PFSK-1 (cell line): ENCODE results near the gene FIGLA.

Experiments used
- FOXP2 ChIP-seq: optimal IDR thresholded peaks from 2 replicates; pipeline ENCODE3; 2011; ENCODE audit warnings: borderline replicate concordance, control low read depth, inconsistent platforms; ENCODE audit not compliant: insufficient read depth; ENCODE audit errors: extremely low read length, extremely low read depth
- POLR2AphosphoS5 ChIP-seq: IDR thresholded peaks from 2 replicates; pipeline ENCODE4 v1.6.1; 2012; ENCODE audit warnings: low read depth, mild to moderate bottlenecking, control low read depth, low read length, moderate library complexity
- SIN3A ChIP-seq: IDR thresholded peaks from 2 replicates; pipeline ENCODE4 v1.6.1; 2012; ENCODE audit warnings: mild to moderate bottlenecking, low read length, moderate library complexity, borderline replicate concordance; ENCODE audit not compliant: insufficient read depth
- TAF1 ChIP-seq: IDR thresholded peaks from 2 replicates; pipeline ENCODE4 v1.6.1; 2012; ENCODE audit warnings: low read length, control low read depth, borderline replicate concordance; ENCODE audit not compliant: insufficient read depth
- TF ChIP-seq, protein P1 (sequence below), 2 experiments: IDR thresholded peaks; 2 replicates each; pipeline versions ENCODE4 v1.6.1 to v1.8.0; 2011 to 2012; ENCODE audit warnings: low read depth in 2 of 2, low read length in 2 of 2, control low read depth in 1 of 2, inconsistent platforms in 1 of 2, mild to moderate bottlenecking in 1 of 2, moderate library complexity in 1 of 2; ENCODE audit not compliant: insufficient read depth in 1 of 2

Gene FIGLA

DNA sequence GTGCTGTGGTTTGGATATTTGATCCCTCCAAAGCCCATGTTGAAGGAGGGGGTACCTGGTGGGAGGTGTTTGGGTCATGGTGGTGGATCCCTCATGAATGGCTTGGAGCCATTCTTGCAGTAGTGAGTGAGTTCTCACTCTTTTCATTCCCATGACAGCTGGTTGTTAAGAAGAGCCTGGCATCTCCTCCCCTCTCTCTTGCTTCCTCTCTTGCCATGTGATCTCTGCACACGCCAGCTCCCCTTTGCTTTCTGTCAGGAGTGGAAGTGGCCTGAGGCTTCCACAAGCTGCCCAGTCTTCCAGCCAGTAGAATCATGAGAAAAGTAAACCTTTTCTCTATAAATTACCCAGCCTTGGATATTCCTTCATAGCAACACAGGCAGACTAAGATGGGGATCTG, 31.0 kb downstream of the FIGLA start:
- TF ChIP-seq SIN3A (no peak), TAF1 (no peak), FOXP2 (no peak), POLR2AphosphoS5 (no peak)
- TF ChIP-seq, protein P1, sequence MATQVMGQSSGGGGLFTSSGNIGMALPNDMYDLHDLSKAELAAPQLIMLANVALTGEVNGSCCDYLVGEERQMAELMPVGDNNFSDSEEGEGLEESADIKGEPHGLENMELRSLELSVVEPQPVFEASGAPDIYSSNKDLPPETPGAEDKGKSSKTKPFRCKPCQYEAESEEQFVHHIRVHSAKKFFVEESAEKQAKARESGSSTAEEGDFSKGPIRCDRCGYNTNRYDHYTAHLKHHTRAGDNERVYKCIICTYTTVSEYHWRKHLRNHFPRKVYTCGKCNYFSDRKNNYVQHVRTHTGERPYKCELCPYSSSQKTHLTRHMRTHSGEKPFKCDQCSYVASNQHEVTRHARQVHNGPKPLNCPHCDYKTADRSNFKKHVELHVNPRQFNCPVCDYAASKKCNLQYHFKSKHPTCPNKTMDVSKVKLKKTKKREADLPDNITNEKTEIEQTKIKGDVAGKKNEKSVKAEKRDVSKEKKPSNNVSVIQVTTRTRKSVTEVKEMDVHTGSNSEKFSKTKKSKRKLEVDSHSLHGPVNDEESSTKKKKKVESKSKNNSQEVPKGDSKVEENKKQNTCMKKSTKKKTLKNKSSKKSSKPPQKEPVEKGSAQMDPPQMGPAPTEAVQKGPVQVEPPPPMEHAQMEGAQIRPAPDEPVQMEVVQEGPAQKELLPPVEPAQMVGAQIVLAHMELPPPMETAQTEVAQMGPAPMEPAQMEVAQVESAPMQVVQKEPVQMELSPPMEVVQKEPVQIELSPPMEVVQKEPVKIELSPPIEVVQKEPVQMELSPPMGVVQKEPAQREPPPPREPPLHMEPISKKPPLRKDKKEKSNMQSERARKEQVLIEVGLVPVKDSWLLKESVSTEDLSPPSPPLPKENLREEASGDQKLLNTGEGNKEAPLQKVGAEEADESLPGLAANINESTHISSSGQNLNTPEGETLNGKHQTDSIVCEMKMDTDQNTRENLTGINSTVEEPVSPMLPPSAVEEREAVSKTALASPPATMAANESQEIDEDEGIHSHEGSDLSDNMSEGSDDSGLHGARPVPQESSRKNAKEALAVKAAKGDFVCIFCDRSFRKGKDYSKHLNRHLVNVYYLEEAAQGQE (IDR thresholded peaks at IDR 0.05; ENCODE audit: insufficient read depth in 1 of 2, low read depth in 2 of 2, low read length in 2 of 2), result no peak

DNA sequence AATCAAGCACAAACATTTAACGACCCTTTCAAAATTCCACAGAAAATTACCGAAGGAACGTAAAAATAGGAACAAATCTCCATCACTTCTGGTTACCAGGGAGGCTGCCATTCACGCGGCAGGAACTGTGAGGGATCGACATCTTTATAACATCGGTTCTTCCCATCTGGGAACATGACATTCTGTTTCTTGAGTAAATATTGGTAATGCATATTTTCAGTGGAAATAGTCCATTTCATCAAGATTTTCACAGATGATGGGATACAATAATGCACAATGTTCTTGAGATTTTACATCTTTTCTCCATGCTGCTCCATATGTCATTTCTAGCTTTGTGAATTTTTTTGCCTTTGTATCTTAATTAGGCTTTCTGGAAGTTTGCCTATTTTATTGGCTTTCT, 32.5 kb downstream of the FIGLA start:
- TF ChIP-seq POLR2AphosphoS5 (no peak), TAF1 (no peak), SIN3A (no peak), FOXP2 (no peak)
- TF ChIP-seq, protein P1 (IDR thresholded peaks at IDR 0.05; ENCODE audit: insufficient read depth in 1 of 2, low read depth in 2 of 2, low read length in 2 of 2), result no peak

DNA sequence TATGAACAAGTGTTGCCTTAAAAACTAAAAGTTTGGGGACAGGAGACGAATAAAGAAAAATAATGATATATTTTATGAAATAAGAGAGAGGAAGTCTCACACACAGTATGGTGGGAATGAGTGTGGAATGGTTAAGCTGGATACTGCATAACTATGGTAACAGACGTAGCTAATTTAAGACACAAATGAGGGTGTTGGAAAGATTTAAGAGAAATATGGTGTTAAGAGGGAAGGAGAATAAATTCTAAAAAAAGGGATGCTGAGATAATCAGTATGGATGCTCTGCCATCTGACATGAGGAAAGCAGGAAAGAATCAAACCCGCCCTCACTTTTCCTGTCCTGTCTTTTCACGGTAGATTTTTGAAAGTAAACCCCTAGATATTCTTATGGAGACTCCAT, 33.1 kb downstream of the FIGLA start:
- TF ChIP-seq, protein P1 (IDR thresholded peaks at IDR 0.05; ENCODE audit: insufficient read depth in 1 of 2, low read depth in 2 of 2, low read length in 2 of 2), result no peak
- TF ChIP-seq POLR2AphosphoS5, result no peak
- TF ChIP-seq FOXP2, result no peak
- no peak for TF ChIP-seq TAF1
- TF ChIP-seq SIN3A, result no peak

DNA sequence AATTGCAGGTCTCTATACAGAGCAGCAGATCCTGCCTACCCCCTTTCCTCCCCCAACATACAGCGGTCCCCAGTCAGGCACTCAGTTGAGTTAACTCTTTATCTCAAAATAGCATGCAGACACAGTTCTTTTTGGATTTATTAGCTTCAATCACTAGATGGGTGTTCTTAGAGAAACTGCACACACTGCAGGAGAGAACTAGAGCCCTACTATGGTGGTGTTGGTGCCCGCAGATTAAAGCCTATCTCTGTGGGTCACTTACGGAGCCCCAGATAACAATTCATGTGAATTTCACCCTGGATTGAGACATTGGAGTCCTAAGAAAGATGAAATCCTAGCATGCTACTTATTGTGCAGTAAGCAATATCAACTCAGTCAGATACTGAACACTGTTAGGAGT, 34.3 kb downstream of the FIGLA start:
- no peak for TF ChIP-seq POLR2AphosphoS5
- TF ChIP-seq TAF1, result no peak
- no peak for TF ChIP-seq SIN3A
- TF ChIP-seq, protein P1 (IDR thresholded peaks at IDR 0.05; ENCODE audit: insufficient read depth in 1 of 2, low read depth in 2 of 2, low read length in 2 of 2), result no peak
- TF ChIP-seq FOXP2, result no peak

DNA sequence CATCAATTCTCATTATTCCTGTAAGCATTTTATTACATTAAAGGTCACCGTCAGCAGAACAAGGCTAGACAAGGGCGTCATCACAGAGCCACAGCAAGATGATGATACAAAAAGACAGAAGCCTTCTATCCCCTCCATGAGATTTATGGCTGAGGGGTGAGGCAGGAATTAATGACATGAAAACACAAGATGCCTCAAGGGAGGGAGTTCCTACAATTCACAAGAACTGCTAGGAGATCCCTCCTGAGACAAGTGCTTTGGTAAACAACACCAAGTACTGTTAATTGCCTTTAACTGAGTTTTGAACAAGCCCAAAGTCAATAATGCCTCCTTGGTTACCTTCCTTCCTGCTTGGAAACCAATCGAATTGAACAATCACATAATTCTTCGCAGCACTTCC, 36.5 kb downstream of the FIGLA start:
- TF ChIP-seq, protein P1 (IDR thresholded peaks at IDR 0.05; ENCODE audit: insufficient read depth in 1 of 2, low read depth in 2 of 2, low read length in 2 of 2), result no peak
- TF ChIP-seq POLR2AphosphoS5 (no peak), SIN3A (no peak), TAF1 (no peak), FOXP2 (no peak)
